NCI-H748 (cell line): ENCODE results near the gene PEPD.

Source experiments
- DNase-seq: peaks from one replicate; lab custom pipeline; 2025; ENCODE audit not compliant: unreplicated experiment; lab: John Stamatoyannopoulos, UW

PEPD gene

GRCh38 chr19:33397536-33398360 is 123.8 kb downstream of the PEPD start:
- DNase-seq: no peak

GRCh38 chr19:33396701-33397535 is 124.7 kb downstream of the PEPD start:
- DNase-seq: no peak

GRCh38 chr19:33395561-33396550 is 125.7 kb downstream of the PEPD start:
- DNase-seq: no peak

- DNase-seq: no peak
Observed at GRCh38 chr19:33394723-33395560, 126.6 kb downstream of the PEPD start.

GRCh38 chr19:33394006-33394722 is 127.4 kb downstream of the PEPD start:
- DNase-seq: no peak

- DNase-seq: peak; percentile 44
Observed at GRCh38 chr19:33393286-33394005, 128.1 kb downstream of the PEPD start.

GRCh38 chr19:33392341-33393285 is 129.0 kb downstream of the PEPD start:
- peak; percentile 57 for DNase-seq

- no peak for DNase-seq
Observed at GRCh38 chr19:33391631-33392249, 129.9 kb downstream of the PEPD start.

GRCh38 chr19:33390908-33391630 is 130.5 kb downstream of the PEPD start:
- no peak for DNase-seq

GRCh38 chr19:33390101-33390907 is 131.3 kb downstream of the PEPD start:
- peak; percentile 52 for DNase-seq

GRCh38 chr19:33389421-33390100 is 132.0 kb downstream of the PEPD start:
- DNase-seq: peak; percentile 52

GRCh38 chr19:33388725-33389420 is 132.7 kb downstream of the PEPD start:
- DNase-seq: no peak

- no peak for DNase-seq
Observed at GRCh38 chr19:33388231-33388724, 133.3 kb downstream of the PEPD start.
